Glomerular endothelial cell (primary cell): ENCODE measurements around the gene NUCB2. TPM values are rescaled to one million over a fixed set of nuclear protein-coding genes. Genes with fewer than 3 reads are reported as not detected.

Experiments
- DNase-seq: peaks from one replicate; pipeline ENCODE4 v3.0.0-alpha.2; 2011; ENCODE audit warnings: low read depth, low spot score; ENCODE audit errors: extremely low read depth
- total RNA-seq: library from RNA; depleted of rRNA; stranded (reverse); fragments of >200 nt; gene quantifications from 2 replicates; pipeline ENCODE4 v1.2.3, GENCODE V29; 2015

Gene NUCB2
- total RNA-seq, 1 donor from 2014 or later, result 61.7 TPM

DNA sequence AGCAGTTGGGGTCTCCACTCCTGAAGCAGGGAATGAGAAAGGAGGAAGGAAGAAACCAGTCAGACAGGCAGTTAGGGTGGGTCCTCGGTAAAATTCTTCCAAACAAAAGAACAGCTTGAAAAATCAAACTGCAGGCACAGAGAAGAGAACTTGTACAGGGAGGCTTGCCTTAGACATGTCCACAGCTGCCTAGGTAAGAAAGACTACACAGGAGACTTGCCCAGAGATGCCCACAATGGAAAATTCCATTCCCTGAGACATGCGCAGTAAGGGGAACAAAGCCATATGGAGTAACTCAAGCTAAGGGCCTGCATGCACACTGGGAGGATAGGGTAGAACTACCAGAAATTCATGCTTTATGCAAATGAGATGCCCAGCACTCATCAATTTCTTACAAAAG is 102.1 kb downstream of the NUCB2 start:
- DNase-seq, result no peak

DNA sequence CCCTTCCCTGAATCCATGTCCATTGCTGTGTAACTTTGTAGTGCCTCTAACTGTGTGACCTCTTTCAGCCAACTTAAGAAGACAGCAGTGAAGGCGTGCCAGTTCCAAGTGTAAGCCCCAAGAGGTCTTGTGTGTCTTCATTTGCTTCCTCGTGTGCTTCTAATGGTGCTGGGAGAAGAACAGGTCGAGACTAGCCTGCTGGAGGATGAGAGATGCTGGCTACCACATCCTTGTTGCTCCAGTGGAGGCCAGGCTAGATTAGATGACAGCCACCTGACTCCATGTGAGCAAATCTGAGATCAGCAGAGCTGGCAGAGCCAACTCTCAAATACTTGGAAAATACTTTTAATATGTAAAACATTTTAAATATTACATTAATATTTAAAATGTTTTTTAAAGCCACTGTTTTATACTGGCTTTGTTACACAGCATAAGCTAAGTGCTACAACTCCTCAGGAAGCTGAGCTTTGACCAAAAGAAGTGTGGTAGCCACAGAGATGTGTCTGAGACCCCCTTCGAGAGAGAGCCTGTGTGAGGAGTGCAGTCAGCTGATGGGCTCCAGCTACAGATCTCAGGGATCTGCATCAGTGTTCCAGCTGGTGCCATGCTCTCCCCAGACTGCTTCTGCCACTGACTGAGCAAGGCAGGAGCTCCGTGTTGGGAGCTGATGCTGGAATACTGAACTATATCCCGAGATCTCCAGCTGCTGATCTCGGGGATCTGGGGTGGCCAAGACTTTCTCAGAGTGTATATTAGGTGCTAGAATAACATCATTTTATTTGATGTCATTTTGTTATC is 103.0 kb downstream of the NUCB2 start:
- no peak for DNase-seq

GRCh38 chr11:17381156-17381555 is 104.6 kb downstream of the NUCB2 start:
- DNase-seq, result no peak

Other genes with a start within 250 kb of the NUCB2 start
- gene RPS13, start 199.1 kb upstream of the NUCB2 start, total RNA-seq, result 955 and 1,483 TPM in 2 replicates
- 56.3 and 57.8 TPM in 2 replicates for gene PIK3C2A, start 68.8 kb upstream of the NUCB2 start, total RNA-seq
- 5.5 and 5.6 TPM in 2 replicates for gene NCR3LG1, start 75.1 kb downstream of the NUCB2 start, total RNA-seq
- 1.0 TPM in 1 of 2 replicates, not detected in the other for gene KCNJ11, start 111.9 kb downstream of the NUCB2 start, total RNA-seq
- not detected in 2 replicates for gene ABCC8, start 200.1 kb downstream of the NUCB2 start, total RNA-seq